ENCODE results near the gene OSGEPL1.
"Not testable (repeated sequence)": the region's sequence is repeated elsewhere in the genome, so short reads cannot be mapped to it uniquely, and the experiment has no call there.

Gene OSGEPL1

DNA sequence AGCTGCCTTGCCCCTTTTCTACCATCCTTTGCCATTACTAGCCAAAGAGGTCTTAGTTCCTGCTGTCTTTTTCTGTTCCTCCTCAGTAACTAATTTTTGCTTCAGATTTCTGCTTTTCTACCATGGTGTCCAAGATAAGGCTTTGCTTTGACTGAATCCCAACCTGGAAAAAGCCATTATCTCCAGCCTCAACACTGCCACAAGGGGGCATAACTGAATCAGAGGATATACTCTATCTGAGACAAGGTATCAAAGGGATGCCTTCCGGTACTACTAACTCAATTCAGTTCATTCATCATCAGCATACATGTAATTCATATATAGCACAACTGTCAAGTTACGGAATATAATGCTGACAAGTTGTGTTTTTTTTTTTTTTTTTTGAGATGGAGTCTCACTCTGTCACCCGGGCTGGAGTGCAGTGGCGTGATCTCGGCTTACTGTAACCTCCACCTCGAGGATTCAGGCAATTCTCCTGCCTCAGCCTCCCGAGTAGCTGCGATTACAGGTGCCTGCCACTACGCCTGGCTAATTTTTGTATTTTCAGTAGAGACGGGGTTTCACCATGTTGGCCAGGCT, 11.4 kb downstream of the OSGEPL1 start:
- DNase-seq (ENCODE audit: insufficient read length, low spot score) (peak; percentile 59), FAIRE-seq (peak; percentile 79)

DNA sequence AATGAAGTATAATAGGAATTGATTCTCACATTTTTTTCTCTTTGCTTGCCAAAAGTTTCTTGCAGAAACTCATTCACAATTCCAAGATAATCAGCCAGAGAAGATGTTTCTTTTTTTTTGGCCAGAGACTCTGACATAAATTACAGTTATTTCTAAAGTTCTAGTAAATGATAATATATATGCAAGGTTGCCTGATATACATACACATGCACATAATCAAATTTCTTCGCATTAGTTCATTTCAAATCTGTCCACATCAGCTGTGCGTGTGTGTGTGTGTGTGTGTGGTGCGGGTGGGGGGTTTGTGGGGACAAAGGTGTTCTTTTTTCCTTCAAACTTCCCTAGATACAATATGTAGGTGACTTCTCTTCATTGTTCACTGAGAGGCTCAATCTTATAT, 33.2 kb downstream of the OSGEPL1 start:
- no peak for FAIRE-seq

DNA sequence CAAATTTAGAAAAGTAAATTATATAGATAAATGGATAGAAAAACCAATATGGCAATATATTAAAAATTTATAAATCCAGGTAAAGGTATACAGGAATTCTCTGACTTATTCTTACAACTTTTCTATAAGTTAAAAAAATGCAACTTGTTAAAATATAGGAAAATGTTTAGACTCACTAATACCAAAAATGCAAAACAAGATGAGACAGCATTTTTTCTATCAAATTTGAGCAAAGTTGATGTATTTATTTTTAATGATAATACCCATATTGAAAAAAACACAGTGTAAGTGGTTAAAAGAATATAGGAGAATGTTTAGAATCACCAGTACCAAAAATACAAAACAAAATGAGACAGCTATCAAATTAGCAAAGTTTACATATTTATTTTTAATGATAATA, 35.7 kb downstream of the OSGEPL1 start:
- FAIRE-seq (no peak), DNase-seq (ENCODE audit: insufficient read length, low spot score) (no peak)

More for the DNA sequence above, 33.2 kb downstream of the OSGEPL1 start:
- no peak for DNase-seq (ENCODE audit: insufficient read length, low spot score)

DNA sequence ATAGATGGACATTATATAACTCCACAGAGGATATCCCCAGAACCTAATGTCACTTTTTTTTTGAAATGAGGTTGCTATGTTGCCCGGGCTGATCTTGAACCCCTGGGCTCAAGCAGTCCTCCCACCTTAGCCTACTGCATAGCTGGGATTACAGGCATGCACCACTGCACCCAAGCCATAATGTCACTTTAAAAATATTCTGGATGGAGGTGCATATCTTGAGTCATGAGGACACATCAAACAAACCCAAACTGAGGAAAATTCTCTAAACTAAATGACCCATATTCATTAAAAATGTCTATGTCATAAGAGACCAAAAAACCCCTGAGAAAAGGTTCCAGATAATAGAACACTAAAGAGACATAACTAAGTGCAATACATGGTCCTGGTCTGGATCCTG, 36.3 kb downstream of the OSGEPL1 start:
- no peak for FAIRE-seq
- DNase-seq (ENCODE audit: insufficient read length, low spot score), result no peak

DNA sequence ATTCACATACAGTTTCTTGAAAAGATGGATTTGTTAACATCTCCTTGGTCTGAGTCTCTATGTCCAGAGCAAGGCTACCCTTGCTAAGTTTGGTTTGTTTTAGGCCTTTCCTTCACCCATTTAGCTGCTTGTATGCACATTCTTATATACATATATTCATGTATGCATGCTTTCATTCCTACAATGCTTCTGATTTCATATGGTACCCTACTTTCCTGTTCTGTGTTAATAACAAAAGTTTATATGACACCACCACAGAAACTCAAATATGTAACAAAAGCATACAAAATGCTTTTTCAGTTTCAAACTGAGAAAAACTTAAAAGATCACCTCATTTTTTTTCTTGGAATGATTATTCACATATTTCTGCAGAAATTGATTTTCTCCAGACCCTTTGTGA, 39.4 kb downstream of the OSGEPL1 start:
- DNase-seq (ENCODE audit: insufficient read length, low spot score), result no peak
- no peak for FAIRE-seq

DNA sequence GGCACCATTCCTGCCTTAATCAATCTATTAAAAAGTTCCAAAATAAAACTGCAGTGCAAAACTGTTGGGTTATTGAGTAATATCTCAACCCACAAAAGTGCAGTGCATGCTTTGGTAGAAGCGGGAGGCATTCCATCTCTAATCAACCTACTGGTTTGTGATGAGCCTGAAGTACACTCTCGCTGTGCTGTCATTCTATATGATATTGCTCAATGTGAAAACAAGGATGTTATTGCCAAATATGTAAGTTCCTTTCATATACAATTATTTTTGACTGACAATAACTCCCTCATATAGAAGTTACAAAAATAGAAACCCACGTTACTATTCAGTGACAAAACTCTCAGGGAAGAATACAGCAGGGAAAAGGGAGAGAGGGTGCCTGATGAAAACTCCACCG, 43.0 kb downstream of the OSGEPL1 start:
- no peak for DNase-seq (ENCODE audit: insufficient read length, low spot score)

DNA sequence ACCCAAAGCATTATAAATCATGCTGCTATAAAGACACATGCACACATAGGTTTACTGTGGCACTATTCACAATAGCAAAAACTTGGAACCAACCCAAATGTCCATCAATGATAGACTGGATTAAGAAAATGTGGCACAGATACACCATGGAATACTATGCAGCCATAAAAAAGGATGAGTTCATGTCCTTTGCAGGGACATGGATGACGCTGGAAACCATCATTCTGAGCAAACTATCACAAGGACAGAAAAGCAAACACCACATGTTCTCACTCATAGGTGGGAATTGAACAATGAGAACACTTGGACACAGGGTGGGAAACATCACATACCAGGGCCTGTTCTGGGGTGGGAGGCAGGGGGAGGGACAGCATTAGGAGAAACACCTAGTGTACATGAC, 45.0 kb downstream of the OSGEPL1 start:
- not testable (repeated sequence) for FAIRE-seq; DNase-seq (ENCODE audit: insufficient read length, low spot score)

More for the DNA sequence above, 43.0 kb downstream of the OSGEPL1 start:
- no peak for FAIRE-seq

DNA sequence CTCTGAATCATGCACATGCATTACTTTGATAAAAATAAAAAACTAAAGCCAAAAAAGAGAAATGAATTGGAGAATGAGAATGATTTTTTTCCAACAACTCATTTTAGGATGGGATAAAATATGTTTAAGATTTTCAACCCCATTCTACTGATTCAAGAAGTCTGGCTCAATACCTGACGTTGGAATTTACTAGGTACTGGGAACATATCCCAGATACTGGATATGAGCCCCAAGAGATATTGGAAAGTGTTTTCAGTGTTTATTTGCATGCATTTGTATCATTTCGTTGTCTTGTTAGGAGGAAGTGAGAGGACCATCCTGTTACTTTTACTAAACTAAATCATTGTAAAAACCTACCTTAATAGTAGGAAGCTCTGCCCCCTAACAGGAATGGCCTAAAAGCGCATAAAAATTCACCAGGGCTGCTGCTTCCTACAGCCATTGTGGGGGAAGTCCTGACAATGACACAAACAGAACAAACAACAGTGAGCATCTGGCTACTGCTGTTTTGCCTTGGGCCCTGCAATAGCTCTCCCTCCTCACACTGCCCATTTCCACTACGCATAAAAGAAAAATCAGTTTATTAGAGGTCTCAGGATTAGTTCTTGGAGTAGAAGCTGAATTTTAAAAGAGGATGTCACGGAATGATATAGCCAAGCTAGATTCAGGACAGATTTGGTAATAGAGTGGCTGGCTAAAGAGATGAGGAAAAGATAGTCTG, 52.9 kb downstream of the OSGEPL1 start:
- no peak for DNase-seq (ENCODE audit: insufficient read length, low spot score)
- no peak for FAIRE-seq

DNA sequence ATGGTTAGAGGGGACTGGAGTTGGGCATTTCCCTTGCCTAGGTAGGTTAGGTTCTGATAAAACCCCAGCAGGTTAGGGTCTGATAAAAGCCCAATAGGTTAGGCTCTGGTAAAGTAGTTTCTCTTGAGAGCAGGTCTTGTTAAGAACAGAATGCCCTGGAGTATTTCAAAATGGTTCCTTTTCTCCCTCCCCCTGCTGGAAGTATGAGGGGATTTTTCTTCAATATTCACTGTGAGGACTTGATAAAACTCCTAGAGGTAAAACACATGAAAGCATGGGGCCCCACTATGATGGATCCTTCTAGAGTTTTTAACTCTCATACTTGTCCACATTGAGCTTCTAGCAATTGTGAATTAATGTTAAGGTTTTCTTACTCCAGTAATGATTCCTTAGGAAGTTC, 60.5 kb downstream of the OSGEPL1 start:
- no peak for DNase-seq (ENCODE audit: insufficient read length, low spot score)
- no peak for FAIRE-seq

DNA sequence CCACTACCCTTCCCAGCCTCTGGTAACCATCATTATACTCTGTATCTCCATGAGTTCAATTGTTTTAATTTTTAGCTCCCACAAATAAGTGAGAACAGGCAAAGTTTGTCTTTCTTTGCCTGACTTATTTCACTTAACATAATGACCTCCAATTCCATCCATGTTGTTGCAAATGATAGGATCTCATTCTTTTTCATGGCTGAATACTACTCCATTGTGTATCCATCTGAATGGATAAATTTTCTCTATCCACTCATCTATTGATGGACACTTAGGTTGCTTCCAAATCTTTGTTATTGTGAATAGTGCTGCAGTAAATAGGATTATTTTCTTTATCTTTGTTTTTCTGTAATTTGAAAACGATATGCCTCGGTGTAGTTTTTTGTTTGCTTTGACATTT, 61.9 kb downstream of the OSGEPL1 start:
- FAIRE-seq, result no peak
- DNase-seq (ENCODE audit: insufficient read length, low spot score), result no peak

DNA sequence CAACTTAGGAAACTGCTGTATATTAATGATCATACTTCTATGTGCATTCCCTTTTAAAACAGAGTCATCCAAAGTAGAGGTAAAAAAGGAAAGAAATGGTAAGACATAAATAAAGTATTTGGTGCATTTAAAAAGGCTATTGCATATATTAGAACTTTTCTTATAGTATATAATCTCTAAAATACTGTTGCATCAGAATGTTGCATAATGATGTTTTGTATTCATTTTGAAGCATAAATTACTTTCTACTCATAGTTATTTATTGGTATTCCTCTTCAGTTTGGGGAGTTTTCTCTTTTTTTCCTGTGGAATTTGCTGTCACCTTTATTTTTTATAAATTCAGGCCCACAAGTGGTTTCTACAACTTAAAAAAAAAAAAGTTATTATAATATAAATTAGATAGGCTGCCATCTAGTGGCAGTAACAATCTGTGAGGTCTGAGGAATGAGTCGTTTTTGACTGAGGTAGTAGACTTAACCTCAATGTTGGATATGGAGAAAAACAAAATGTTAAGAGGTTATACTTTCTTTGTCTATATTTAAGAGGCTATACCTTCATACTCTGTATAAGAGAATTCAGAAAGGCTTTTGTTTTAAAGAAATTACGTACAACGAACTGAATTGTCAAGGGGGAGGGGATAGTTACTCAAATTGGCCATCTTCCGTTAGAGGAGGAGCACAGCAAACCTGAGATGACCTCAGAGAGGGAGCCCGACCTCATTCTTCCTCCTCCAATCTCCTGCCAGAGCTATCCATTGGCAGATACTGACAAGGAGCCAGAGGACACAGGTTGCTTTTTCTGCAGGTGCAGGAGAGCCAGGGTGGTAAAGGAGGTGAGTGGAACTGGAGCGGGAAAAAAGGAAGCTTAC, 64.3 kb downstream of the OSGEPL1 start:
- DNase-seq (ENCODE audit: insufficient read length, low spot score) (no peak), FAIRE-seq (no peak)
